Tibial artery (tissue), 4 donors: ENCODE results near the gene RNF135.
"Not testable (repeated sequence)": the region's sequence is repeated elsewhere in the genome, so short reads cannot be mapped to it uniquely, and the experiment has no call there.

Source experiments
- DNase-seq, 2 donors: peaks; one replicate each; pipeline ENCODE4 v3.0.0-alpha.2; 2019
- H3K27ac ChIP-seq, 2 donors: fragments of 200-600 bp; sonication (generic) in 1 of 2; 1 replicate in 1 of 2; 2 replicates in 1 of 2; pipeline ENCODE4 v1.5.1; 2018 to 2019; ENCODE audit warnings: mild to moderate bottlenecking in 1 of 2
- H3K27me3 ChIP-seq, 2 donors: fragments of 200-600 bp; sonication (generic) in 1 of 2; one replicate each; pipeline versions ENCODE4 v1.5.1 to v1.6.0; 2016 to 2019
- H3K36me3 ChIP-seq, 3 donors: fragments of 200-600 bp; sonication (generic) in 2 of 3; one replicate each; pipeline ENCODE4 v1.5.1; 2016 to 2019; ENCODE audit warnings: mild to moderate bottlenecking in 2 of 3
- H3K4me1 ChIP-seq, 4 donors: fragments of 200-600 bp; sonication (generic) in 2 of 4; 1 replicate in 3 of 4; 2 replicates in 1 of 4; pipeline ENCODE4 v1.5.1; 2016 to 2019
- H3K4me3 ChIP-seq, 2 donors: fragments of 200-600 bp; sonication (generic) in 1 of 2; 1 replicate in 1 of 2; 2 replicates in 1 of 2; pipeline ENCODE4 v1.5.1; 2018 to 2019; ENCODE audit warnings: mild to moderate bottlenecking in 2 of 2
- H3K9me3 ChIP-seq, 3 donors: fragments of 200-600 bp; sonication (generic) in 1 of 3; one replicate each; pipeline ENCODE4 v1.5.1; 2016 to 2019
- CTCF ChIP-seq, 2 experiments: fragments of 200-600 bp in 1 of 2; fragments of 450-650 bp in 1 of 2; IDR thresholded peaks; one replicate each; pipeline ENCODE4 v1.5.1; 2017 to 2019; ENCODE audit warnings: antibody characterized with exemption in 2 of 2, mild to moderate bottlenecking in 1 of 2, moderate library complexity in 1 of 2
- intact Hi-C: fragments of 100-400 bp; cut with DNase I; formaldehyde crosslinking; loops from one replicate; pipeline ENCODE4 v1.15.0; 2023; ENCODE audit warnings: low total_unique reads

The RNF135 gene

GRCh38 chr17:31002047-31002446 is 31.2 kb downstream of the RNF135 start:
- Histone ChIP-seq H3K4me1 (no peaks in the 10 kb centered on the region), H3K9me3 (no peaks in the 10 kb centered on the region), H3K4me3 (no peak overlapping the region), H3K27me3 (no peaks in the 10 kb centered on the region), H3K27ac (no peak overlapping the region), H3K36me3 (peaks cover 44 to 73% (median 51%) of the 10 kb centered on the region in 3 donors)
- TF ChIP-seq CTCF (IDR thresholded peaks at IDR 0.05): no peak
- DNase-seq: no peak
- intact Hi-C loops: no loop called here

- peaks cover 0 to 8% (median 0%) of the 10 kb centered on the region in 4 donors for H3K4me1 ChIP-seq
- no peaks in the 10 kb centered on the region for H3K27me3 ChIP-seq
- H3K9me3 ChIP-seq: no peaks in the 10 kb centered on the region
- no peak overlapping the region for H3K27ac ChIP-seq
- DNase-seq: no peak
- TF ChIP-seq CTCF (IDR thresholded peaks at IDR 0.05): no peak
- intact Hi-C loops: no loop called here
- H3K4me3 ChIP-seq: no peak overlapping the region
- H3K36me3 ChIP-seq: peaks cover 31 to 61% (median 38%) of the 10 kb centered on the region in 3 donors
Measured at GRCh38 chr17:31003225-31003866, 32.5 kb downstream of the RNF135 start.

DNA sequence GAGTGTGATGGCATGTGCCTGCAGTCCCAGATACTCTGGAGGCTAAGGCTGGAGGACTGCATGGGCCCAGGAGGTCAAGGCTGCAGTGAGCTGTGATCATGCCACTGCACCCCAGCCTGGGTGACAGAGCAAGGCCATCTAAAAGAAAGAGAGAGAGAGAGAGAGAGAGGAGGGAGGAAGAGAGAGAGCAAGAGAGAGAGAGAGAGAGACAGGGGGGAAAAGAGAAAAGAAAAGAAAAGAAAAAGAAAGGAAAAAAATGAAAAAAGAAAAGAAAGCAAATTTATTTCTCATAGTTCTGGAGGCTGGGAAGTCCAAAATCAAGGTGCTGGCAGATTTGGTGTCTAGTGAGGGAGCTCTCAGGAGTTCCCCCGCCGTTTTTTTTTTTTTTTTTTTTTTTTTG is 33.3 kb downstream of the RNF135 start:
- no peak overlapping the region for H3K27ac ChIP-seq
- intact Hi-C loops: no loop called here
- H3K4me3 ChIP-seq: no peak overlapping the region
- peaks cover 22 to 53% (median 30%) of the 10 kb centered on the region in 3 donors for H3K36me3 ChIP-seq
- no peak for DNase-seq
- no peaks in the 10 kb centered on the region for H3K27me3 ChIP-seq
- H3K9me3 ChIP-seq: no peaks in the 10 kb centered on the region
- TF ChIP-seq CTCF (IDR thresholded peaks at IDR 0.05): no peak
- peaks cover 0 to 8% (median 0%) of the 10 kb centered on the region in 4 donors for H3K4me1 ChIP-seq

DNA sequence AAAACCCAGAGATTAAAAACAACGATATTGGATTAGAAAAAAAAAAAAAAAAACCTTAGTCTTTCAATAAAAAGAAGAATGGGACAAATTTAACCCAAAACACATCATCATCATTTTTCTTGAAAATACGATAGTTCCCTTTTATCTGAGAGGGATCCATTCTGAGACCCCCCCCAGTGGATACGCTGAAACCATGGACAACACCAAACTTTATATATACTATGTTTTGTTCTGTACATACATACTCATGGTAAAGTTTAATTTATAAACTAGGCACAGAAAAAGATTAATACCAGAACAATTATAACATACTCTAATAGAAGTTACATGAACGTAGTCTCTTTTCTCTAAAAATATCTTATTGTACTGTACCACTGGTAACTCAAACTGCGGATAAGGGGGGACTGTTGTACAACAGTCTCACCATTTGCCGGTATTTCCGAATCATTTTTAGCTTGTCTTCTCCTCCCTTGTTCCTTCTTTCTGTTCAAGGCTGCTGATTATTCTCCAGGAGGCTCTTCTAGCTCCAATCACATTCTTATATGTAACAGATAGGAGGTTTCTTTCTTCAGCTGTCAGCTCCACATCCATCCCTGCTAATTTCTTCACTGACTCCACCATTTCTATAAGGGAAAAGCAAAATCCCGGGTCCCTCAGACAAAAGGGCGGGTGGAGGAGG is 37.0 kb downstream of the RNF135 start:
- Histone ChIP-seq H3K4me1 (peaks cover 0 to 26% (median 0%) of the 10 kb centered on the region in 4 donors), H3K27me3 (no peaks in the 10 kb centered on the region), H3K4me3 (peak overlapping the region; percentile 82 to 83), H3K36me3 (peaks cover 2 to 17% (median 6%) of the 10 kb centered on the region in 3 donors), H3K27ac (peak overlapping the region; percentile 96 to 98), H3K9me3 (no peaks in the 10 kb centered on the region)
- intact Hi-C loops: no loop called here
- DNase-seq: no peak
- TF ChIP-seq CTCF (IDR thresholded peaks at IDR 0.05): no peak

DNA sequence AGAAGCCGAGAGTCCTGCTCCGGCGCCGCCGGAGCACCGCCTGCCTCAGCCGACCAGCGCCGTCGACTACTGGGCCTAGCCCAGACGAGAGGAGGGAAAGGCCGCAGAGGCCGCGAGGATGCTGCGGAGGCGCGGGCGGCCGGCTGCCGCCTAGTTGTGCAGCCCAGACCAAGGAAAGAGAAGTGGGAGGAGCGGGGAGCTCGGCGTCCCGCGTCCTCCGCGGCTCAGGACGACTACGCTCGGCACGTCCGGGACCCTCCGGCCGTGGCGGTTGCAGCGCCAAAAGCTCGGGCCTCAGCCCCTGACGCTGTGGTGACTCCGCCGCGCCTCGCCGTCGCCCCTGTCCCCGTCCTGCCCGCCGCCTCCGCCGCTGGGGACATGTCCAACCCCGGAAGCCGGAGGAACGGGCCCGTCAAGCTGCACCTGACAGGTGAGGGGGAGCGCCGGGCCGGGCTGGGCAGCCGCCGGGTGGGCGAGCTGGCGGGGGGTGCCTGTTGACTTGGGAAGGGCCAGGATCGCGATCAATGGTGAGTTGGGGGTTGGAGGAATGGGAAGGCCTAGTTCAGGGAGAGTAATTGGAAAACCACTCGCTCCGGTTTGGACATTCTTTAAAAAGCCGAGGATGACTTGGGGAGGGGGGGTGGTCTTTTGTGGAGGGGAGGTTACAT is 37.7 kb downstream of the RNF135 start:
- intact Hi-C loops: no loop called here
- DNase-seq: peak; percentile 44 to 79
- Histone ChIP-seq H3K27me3 (no peaks in the 10 kb centered on the region), H3K4me3 (peak overlapping the region; percentile 82 to 83), H3K27ac (peak overlapping the region; percentile 96 to 98), H3K4me1 (peaks cover 0 to 26% (median 0%) of the 10 kb centered on the region in 4 donors), H3K36me3 (peaks cover 0 to 11% (median 6%) of the 10 kb centered on the region in 3 donors), H3K9me3 (no peaks in the 10 kb centered on the region)
- no peak for TF ChIP-seq CTCF (IDR thresholded peaks at IDR 0.05)

DNA sequence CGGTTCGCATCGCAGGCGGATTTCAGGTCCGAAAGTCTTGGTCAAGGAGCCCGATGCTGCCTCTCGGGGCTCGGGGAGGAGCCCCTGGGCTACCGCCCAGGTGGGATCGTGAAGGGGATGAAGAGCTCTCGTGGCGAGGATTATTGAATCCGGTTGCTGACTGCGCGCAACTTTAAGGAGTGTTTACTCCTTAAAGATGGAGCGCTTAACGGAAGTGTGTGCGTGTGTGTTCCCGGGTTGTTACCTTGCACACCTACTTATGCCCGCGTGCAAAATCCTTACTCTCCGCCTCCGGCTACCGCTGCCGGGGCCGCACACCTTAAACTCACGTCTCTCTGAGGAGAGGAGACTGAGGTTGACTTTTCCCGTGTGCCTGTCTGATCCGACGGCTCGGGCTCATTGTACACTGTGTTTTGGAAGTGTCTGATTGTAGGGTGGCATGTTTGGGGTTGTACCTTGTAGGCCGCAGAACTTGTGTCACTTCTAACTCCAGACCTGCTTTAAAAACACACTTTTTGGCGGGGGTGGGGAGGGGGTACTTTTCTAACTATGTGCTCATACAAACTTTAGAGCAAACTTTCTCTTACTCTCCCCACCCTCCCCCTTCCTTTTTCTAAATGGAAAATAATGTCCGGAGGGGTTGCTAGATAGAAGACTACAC is 38.3 kb downstream of the RNF135 start:
- H3K36me3 ChIP-seq, intact Hi-C loops, DNase-seq, H3K27me3 ChIP-seq, H3K9me3 ChIP-seq: not testable (repeated sequence)
- Histone ChIP-seq H3K4me1 (peaks cover 0 to 26% (median 0%) of the 10 kb centered on the region in 4 donors), H3K27ac (peak overlapping the region; percentile 96 to 98), H3K4me3 (peak overlapping the region; percentile 82 to 83)

DNA sequence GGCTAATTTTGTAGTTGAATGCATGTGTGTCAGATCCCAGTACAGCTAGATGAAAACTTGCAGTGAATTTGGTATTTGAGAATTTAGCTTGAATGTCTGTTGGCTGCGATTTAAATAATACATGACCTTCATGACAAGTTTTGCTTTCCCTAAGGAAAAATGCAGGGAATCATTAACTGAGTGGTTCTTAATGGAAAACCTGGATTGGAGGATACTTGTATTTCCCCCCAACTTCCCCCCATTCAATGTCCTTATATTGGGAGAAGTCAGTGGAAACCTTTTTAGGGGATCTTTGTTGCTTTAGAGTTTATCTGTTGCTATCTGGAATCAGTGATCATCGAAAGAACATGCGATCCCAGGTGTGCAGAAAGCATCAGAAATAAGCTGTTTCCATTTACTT is 39.2 kb downstream of the RNF135 start:
- H3K4me1 ChIP-seq: peaks cover 0 to 26% (median 0%) of the 10 kb centered on the region in 4 donors
- H3K36me3 ChIP-seq, H3K27me3 ChIP-seq, H3K9me3 ChIP-seq, DNase-seq: not testable (repeated sequence)
- intact Hi-C loops: loop anchor here (5.0 kb wide), 1 partner anchor 38 kb away; the partner anchor contains the start of gene RNF135
- H3K4me3 ChIP-seq: peak overlapping the region; percentile 4 to 14
- peak overlapping the region; percentile 96 to 98 for H3K27ac ChIP-seq
